ENCODE measurements around the gene ATXN7. TPM values are rescaled to one million over a fixed set of nuclear protein-coding genes. Genes with fewer than 3 reads are reported as not detected.
A peak's percentile ranks its signal among the peaks of the same experiment; 100 is the strongest.

Gene ATXN7
- total RNA-seq, 1 donor from 2014 or later: 9.5 TPM

DNA sequence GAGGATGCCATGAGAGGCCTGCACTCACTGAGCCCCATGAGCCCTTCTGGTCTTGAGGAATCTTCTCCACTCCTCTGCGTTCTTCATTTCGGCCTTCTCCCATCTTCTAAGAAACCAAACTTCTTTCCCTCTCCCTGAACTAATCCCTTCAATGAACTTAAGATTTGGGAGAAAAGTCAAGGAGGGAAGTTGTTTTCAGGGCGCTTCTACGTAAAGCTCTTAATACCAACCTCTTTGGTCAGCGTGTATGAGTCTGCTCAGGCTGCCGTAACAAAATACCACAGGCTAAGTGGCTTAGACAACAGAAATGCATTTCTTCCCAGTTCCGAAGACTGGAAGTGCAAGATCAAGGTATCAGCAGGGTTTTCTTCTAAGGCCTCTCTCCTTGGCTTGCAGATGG, 173.4 kb downstream of the ATXN7 start:
- H3K4me3 ChIP-seq (ENCODE audit: low read depth, low read length): no peak overlapping the region
- no peak for FAIRE-seq
- no peak for DNase-seq (ENCODE audit: low read depth)

DNA sequence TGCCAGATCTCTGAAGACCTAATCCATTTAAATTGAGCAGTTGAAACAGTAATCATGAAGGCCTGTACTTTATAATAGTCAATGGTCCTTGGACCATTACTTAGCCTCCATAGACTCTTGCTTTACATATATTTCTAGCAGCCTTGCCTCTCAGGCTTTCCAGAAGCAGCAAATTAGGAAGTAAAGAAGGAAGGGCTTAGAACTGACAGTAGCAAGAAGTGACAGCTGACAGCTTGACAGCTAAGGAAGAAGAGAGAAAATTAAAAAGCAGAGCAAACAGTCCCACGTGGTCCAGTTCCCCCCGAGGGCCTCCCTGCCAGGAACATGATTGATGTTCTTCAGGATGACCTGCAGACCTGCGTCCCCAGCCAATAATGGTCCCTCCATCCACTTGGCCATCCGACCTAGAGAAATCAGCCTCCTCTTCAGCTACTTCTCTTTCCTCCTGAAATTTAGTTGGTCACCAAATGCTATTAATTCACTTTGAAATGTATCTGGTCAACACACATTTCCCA, 174.6 kb downstream of the ATXN7 start:
- TF ChIP-seq CTCF (IDR thresholded peaks at IDR 0.05; ENCODE audit: insufficient read depth, low read length, severe bottlenecking): no peak
- H3K36me3 ChIP-seq (ENCODE audit: control insufficient read depth, insufficient read depth, low read length): no peaks in the 10 kb centered on the region
- H3K4me3 ChIP-seq (ENCODE audit: low read depth, low read length): no peak overlapping the region
- H3K27me3 ChIP-seq (ENCODE audit: control insufficient read depth, insufficient read depth, low read length): no peaks in the 10 kb centered on the region
- DNase-seq (ENCODE audit: low read depth) (no peak), FAIRE-seq (peak; percentile 36)

More for the DNA sequence above, 173.4 kb downstream of the ATXN7 start:
- no peaks in the 10 kb centered on the region for H3K36me3 ChIP-seq (ENCODE audit: control insufficient read depth, insufficient read depth, low read length)
- no peaks in the 10 kb centered on the region for H3K27me3 ChIP-seq (ENCODE audit: control insufficient read depth, insufficient read depth, low read length)
- no peak for TF ChIP-seq CTCF (IDR thresholded peaks at IDR 0.05; ENCODE audit: insufficient read depth, low read length, severe bottlenecking)

DNA sequence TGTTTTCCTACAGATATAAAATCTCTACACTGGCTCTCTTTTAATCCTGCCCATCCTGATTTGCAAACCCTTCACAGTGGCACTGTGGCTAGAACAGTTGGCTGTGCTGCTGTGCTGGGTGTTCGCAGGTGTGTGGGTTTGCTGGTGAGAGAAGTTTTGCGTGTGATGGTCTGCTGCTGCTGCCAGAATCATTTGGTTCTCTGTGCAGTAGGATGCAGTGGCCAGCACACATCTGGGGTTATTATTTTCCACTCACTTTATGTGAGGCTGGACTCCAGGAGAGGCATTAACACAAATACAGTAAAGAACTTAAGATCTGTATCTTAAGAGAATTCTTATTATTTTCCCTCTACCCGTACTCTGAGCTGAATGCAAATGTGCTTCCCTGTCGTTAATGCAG, 175.7 kb downstream of the ATXN7 start:
- TF ChIP-seq CTCF (IDR thresholded peaks at IDR 0.05; ENCODE audit: insufficient read depth, low read length, severe bottlenecking): no peak
- Histone ChIP-seq H3K4me3 (ENCODE audit: low read depth, low read length) (no peak overlapping the region), H3K36me3 (ENCODE audit: control insufficient read depth, insufficient read depth, low read length) (no peaks in the 10 kb centered on the region), H3K27me3 (ENCODE audit: control insufficient read depth, insufficient read depth, low read length) (no peaks in the 10 kb centered on the region)
- no peak for DNase-seq (ENCODE audit: low read depth)
- no peak for FAIRE-seq

DNA sequence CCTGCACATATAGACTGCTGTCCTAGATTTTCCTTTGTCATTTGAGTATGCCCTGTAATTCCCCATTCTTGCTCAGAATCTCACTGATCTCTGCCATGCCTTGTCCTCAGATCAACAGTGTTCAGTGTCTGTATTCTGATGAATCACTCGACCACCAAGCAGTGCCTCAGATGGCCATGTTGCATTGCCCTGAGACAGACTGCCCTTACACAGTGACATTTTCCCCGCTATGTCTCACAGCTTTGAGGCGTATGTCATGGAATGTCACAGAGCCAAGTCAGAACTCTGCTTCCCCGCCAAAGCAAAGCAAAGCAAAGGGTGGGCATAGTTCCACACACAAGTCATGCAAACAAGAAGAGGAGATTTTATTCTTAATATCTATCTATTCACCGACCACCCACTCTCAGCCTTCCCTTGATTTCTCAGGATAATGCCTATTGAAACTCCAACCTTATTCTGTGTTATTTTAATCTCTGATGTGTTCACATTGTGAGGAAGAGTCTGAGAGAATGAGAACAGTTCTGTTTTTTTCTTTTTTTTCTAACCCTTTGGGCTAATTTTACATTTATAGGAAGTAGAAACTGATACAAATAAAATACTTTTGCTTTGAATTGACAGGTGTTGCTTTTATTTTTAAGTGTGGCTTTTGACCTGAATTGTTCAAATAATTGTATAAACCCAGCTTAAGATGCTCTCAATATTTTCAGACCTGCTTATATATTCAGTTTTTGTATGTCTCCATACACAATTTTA, 176.5 kb downstream of the ATXN7 start:
- DNase-seq (ENCODE audit: low read depth) (no peak), FAIRE-seq (no peak)
- H3K36me3 ChIP-seq (ENCODE audit: control insufficient read depth, insufficient read depth, low read length): no peaks in the 10 kb centered on the region
- H3K27me3 ChIP-seq (ENCODE audit: control insufficient read depth, insufficient read depth, low read length): no peaks in the 10 kb centered on the region
- no peak for TF ChIP-seq CTCF (IDR thresholded peaks at IDR 0.05; ENCODE audit: insufficient read depth, low read length, severe bottlenecking)
- H3K4me3 ChIP-seq (ENCODE audit: low read depth, low read length): no peak overlapping the region

- Histone ChIP-seq H3K36me3 (ENCODE audit: control insufficient read depth, insufficient read depth, low read length) (no peaks in the 10 kb centered on the region), H3K27me3 (ENCODE audit: control insufficient read depth, insufficient read depth, low read length) (no peaks in the 10 kb centered on the region), H3K4me3 (ENCODE audit: low read depth, low read length) (no peak overlapping the region)
- FAIRE-seq: no peak
- no peak for TF ChIP-seq CTCF (IDR thresholded peaks at IDR 0.05; ENCODE audit: insufficient read depth, low read length, severe bottlenecking)
- DNase-seq (ENCODE audit: low read depth): no peak
These were observed 179.3 kb downstream of the ATXN7 start for GRCh38 chr3:64042952-64043351.

- TF ChIP-seq CTCF (IDR thresholded peaks at IDR 0.05; ENCODE audit: insufficient read depth, low read length, severe bottlenecking): no peak
- no peak for FAIRE-seq
- H3K4me3 ChIP-seq (ENCODE audit: low read depth, low read length): no peak overlapping the region
- H3K36me3 ChIP-seq (ENCODE audit: control insufficient read depth, insufficient read depth, low read length): no peaks in the 10 kb centered on the region
- DNase-seq (ENCODE audit: low read depth): no peak
- no peaks in the 10 kb centered on the region for H3K27me3 ChIP-seq (ENCODE audit: control insufficient read depth, insufficient read depth, low read length)
These were observed 182.9 kb downstream of the ATXN7 start for GRCh38 chr3:64046592-64046991.
